SK-N-SH treated with all-trans-retinoic acid at 6 μM for 48 hours (cell line): Measurements from ENCODE around the gene SRPK2.

Experiments used
- ATAC-seq: fragments of 200-7000 bp; cut with Tn5 transposase; 3 replicates; pipeline ENCODE4 v1.9.1; 2020; ENCODE audit warnings: mild to moderate bottlenecking, moderate library complexity
- ARNTL ChIP-seq: fragments of 450-650 bp; formaldehyde crosslinking; IDR thresholded peaks from 2 replicates; pipeline ENCODE4 v1.5.0; 2020; ENCODE audit warnings: low read depth, mild to moderate bottlenecking, moderate library complexity, borderline replicate concordance
- BACH2 ChIP-seq: fragments of 250-450 bp; sonication (Bioruptor Pico); IDR thresholded peaks from 2 replicates; pipeline ENCODE4 v1.9.0; 2021; ENCODE audit warnings: mild to moderate bottlenecking, borderline replicate concordance
- CREB5 ChIP-seq: fragments of 250-450 bp; sonication (Bioruptor Pico); IDR thresholded peaks from 2 replicates; pipeline ENCODE4 v1.5.1; 2020; ENCODE audit warnings: low read depth, mild to moderate bottlenecking, moderate library complexity
- CSDC2 ChIP-seq: fragments of 250-450 bp; sonication (Bioruptor Pico); IDR thresholded peaks from 2 replicates; pipeline ENCODE4 v1.5.0; 2020; ENCODE audit warnings: mild to moderate bottlenecking, moderate library complexity
- CSRNP3 ChIP-seq: fragments of 250-450 bp; sonication (Bioruptor Pico); IDR thresholded peaks from 2 replicates; pipeline ENCODE4 v1.5.1; 2021; ENCODE audit warnings: mild to moderate bottlenecking, moderate library complexity
- ESRRG ChIP-seq: fragments of 250-450 bp; sonication (Bioruptor Pico); IDR thresholded peaks from 2 replicates; pipeline ENCODE4 v1.6.1; 2021; ENCODE audit warnings: mild to moderate bottlenecking
- ISL1 ChIP-seq: fragments of 250-450 bp; sonication (Bioruptor Pico); IDR thresholded peaks from 2 replicates; pipeline ENCODE4 v2.1.2; 2022; ENCODE audit warnings: mild to moderate bottlenecking, moderate library complexity
- OSR1 ChIP-seq: fragments of 250-450 bp; sonication (Bioruptor Pico); IDR thresholded peaks from 2 replicates; pipeline ENCODE4 v1.8.0; 2022; ENCODE audit warnings: moderate library complexity, mild to moderate bottlenecking, inconsistent platforms
- PATZ1 ChIP-seq: fragments of 250-450 bp; sonication (Bioruptor Pico); IDR thresholded peaks from 2 replicates; pipeline ENCODE4 v1.8.0; 2020; ENCODE audit warnings: mild to moderate bottlenecking, moderate library complexity, borderline replicate concordance
- POU6F1 ChIP-seq: fragments of 250-450 bp; sonication (Bioruptor Pico); IDR thresholded peaks from 2 replicates; pipeline ENCODE4 v1.8.0; 2021; ENCODE audit warnings: low read depth, mild to moderate bottlenecking, moderate library complexity, borderline replicate concordance
- PPARA ChIP-seq: fragments of 250-450 bp; sonication (Bioruptor Pico); IDR thresholded peaks from 2 replicates; pipeline ENCODE4 v1.5.0; 2020; ENCODE audit warnings: mild to moderate bottlenecking, borderline replicate concordance
- RARB ChIP-seq: fragments of 250-450 bp; sonication (Bioruptor Pico); IDR thresholded peaks from 2 replicates; pipeline ENCODE4 v1.8.0; 2021; ENCODE audit warnings: mild to moderate bottlenecking, moderate library complexity
- SNAI2 ChIP-seq: fragments of 250-450 bp; sonication (Bioruptor Pico); IDR thresholded peaks from 2 replicates; pipeline ENCODE4 v1.5.0; 2020; ENCODE audit warnings: mild to moderate bottlenecking, moderate library complexity
- TOX ChIP-seq: fragments of 250-450 bp; sonication (Bioruptor Pico); IDR thresholded peaks from 2 replicates; pipeline ENCODE4 v1.8.0; 2021; ENCODE audit warnings: mild to moderate bottlenecking, moderate library complexity, borderline replicate concordance
- ZFP3 ChIP-seq: fragments of 250-450 bp; sonication (Bioruptor Pico); IDR thresholded peaks from 2 replicates; pipeline ENCODE4 v1.5.0; 2020; ENCODE audit warnings: mild to moderate bottlenecking, moderate library complexity
- ZFP30 ChIP-seq: fragments of 450-650 bp; formaldehyde crosslinking; IDR thresholded peaks from 2 replicates; pipeline ENCODE4 v1.5.0; 2022; ENCODE audit warnings: mild to moderate bottlenecking, moderate library complexity
- ZNF70 ChIP-seq: fragments of 450-650 bp; formaldehyde crosslinking; IDR thresholded peaks from 2 replicates; pipeline ENCODE4 v1.5.0; 2020; ENCODE audit warnings: mild to moderate bottlenecking, moderate library complexity
- TF ChIP-seq, protein P1 (sequence below): fragments of 250-450 bp; sonication (Bioruptor Pico); IDR thresholded peaks from 2 replicates; pipeline ENCODE4 v1.5.0; 2020; ENCODE audit warnings: mild to moderate bottlenecking, moderate library complexity

The SRPK2 gene

DNA sequence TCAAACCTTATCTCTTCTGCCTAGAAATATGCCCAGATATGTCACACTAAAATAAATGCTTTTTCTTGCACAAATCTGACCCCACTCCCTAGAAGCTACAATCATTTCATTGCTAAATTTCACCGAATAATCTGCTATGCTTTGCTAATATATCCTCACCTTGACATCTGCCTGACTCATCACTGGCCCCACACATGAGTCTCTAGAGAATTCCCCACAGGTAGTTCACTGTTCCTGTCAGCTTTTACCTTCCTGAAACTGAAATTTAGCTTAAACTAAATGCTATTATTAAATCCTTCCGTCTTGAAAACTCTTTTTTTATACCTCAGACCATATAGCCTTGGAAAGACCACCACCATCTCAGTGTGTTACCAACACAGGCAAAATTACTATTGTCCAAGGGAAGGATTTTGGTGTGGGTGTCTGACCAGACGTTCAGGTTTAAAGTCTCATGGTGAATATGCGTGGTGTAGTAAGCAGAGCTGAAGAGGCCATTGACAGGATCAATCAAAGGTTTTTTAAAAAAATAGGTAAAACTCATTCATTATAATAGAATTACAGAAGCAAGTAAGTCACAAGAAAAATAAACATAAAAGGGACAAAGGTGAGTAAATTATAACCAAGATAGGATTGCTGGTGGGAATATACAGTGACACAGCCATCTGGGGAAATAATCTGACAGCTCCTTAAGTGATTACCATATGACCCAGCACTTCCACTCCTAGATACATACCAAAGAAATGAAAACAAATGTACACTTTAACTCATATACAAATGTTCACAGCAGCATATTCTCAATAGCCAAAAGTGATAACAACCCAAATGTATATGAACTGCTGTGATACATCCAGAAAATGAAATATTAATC, 201.2 kb downstream of the SRPK2 start:
- TF ChIP-seq BACH2 = no peak
- no peak for TF ChIP-seq PPARA
- no peak for TF ChIP-seq POU6F1 (CRISPR knock-in tag)
- no peak for TF ChIP-seq ZNF70 (CRISPR knock-in tag)
- no peak for TF ChIP-seq ESRRG (CRISPR knock-in tag)
- no peak for ATAC-seq

- no peak for ATAC-seq
- TF ChIP-seq ARNTL (CRISPR knock-in tag) = no peak
- TF ChIP-seq PATZ1 = no peak
- TF ChIP-seq CREB5 (CRISPR knock-in tag) = no peak
- no peak for TF ChIP-seq CSDC2 (CRISPR knock-in tag)
- no peak for TF ChIP-seq ZFP30
- no peak for TF ChIP-seq RARB (CRISPR knock-in tag)
- TF ChIP-seq ZNF70 (CRISPR knock-in tag) = no peak
- TF ChIP-seq BACH2 = no peak
- no peak for TF ChIP-seq PPARA
- no peak for TF ChIP-seq SNAI2 (CRISPR knock-in tag)
- TF ChIP-seq POU6F1 (CRISPR knock-in tag) = no peak
- TF ChIP-seq ZFP3 (CRISPR knock-in tag) = no peak
- no peak for TF ChIP-seq ESRRG (CRISPR knock-in tag)
- no peak for TF ChIP-seq ISL1 (CRISPR knock-in tag)
- no peak for TF ChIP-seq TOX (CRISPR knock-in tag)
- TF ChIP-seq, protein P1, sequence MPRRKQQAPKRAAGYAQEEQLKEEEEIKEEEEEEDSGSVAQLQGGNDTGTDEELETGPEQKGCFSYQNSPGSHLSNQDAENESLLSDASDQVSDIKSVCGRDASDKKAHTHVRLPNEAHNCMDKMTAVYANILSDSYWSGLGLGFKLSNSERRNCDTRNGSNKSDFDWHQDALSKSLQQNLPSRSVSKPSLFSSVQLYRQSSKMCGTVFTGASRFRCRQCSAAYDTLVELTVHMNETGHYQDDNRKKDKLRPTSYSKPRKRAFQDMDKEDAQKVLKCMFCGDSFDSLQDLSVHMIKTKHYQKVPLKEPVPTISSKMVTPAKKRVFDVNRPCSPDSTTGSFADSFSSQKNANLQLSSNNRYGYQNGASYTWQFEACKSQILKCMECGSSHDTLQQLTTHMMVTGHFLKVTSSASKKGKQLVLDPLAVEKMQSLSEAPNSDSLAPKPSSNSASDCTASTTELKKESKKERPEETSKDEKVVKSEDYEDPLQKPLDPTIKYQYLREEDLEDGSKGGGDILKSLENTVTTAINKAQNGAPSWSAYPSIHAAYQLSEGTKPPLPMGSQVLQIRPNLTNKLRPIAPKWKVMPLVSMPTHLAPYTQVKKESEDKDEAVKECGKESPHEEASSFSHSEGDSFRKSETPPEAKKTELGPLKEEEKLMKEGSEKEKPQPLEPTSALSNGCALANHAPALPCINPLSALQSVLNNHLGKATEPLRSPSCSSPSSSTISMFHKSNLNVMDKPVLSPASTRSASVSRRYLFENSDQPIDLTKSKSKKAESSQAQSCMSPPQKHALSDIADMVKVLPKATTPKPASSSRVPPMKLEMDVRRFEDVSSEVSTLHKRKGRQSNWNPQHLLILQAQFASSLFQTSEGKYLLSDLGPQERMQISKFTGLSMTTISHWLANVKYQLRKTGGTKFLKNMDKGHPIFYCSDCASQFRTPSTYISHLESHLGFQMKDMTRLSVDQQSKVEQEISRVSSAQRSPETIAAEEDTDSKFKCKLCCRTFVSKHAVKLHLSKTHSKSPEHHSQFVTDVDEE (CRISPR knock-in tag) = no peak
- TF ChIP-seq CSRNP3 = no peak
- TF ChIP-seq OSR1 (CRISPR knock-in tag) = no peak
Observed at GRCh38 chr7:105185290-105186010, 203.3 kb downstream of the SRPK2 start.
